SK-N-MC (cell line): Measurements from ENCODE around the gene SZT2.

ENCODE experiments used
- EZH2 ChIP-seq: fragments of 200-600 bp; sonication (generic); IDR thresholded peaks from one replicate; pipeline ENCODE4 v1.6.1; 2017; ENCODE audit warnings: antibody characterized with exemption
- FOXP2 ChIP-seq: optimal IDR thresholded peaks from 2 replicates; pipeline ENCODE3; 2011; ENCODE audit warnings: mild to moderate bottlenecking, moderate library complexity; ENCODE audit not compliant: insufficient read depth; ENCODE audit errors: extremely low read length, control extremely low read depth
- POLR2AphosphoS5 ChIP-seq: IDR thresholded peaks from 2 replicates; pipeline ENCODE4 v1.6.1; 2012; ENCODE audit warnings: mild to moderate bottlenecking, low read depth, low read length, borderline replicate concordance

GRCh38 chr1:43360616-43361015 is 29.1 kb upstream of the SZT2 start:
- TF ChIP-seq FOXP2 (no peak), EZH2 (no peak), POLR2AphosphoS5 (no peak)
